Activated T-helper 17 cell treated with anti-CD3 and anti-CD28 coated beads, Interleukin-2, amount 50 U/mL, for 72 hours (primary cell): ENCODE measurements around the gene PDC. TPM values are rescaled to one million over a fixed set of nuclear protein-coding genes. Genes with fewer than 3 reads are reported as not detected.
A peak's percentile ranks its signal among the peaks of the same experiment; 100 is the strongest.

ENCODE experiments used
- ATAC-seq: fragments of 150-1000 bp; cut with Tn5 transposase; replicated peaks from 2 replicates; pipeline ENCODE4 v1.10.0; 2021; ENCODE audit warnings: mild to moderate bottlenecking, moderate library complexity
- H3K27ac Mint-ChIP-seq: one replicate; pipeline ENCODE4 v1.8.0; 2022; ENCODE audit warnings: mixed read lengths
- H3K27me3 Mint-ChIP-seq: one replicate; pipeline ENCODE4 v1.8.0; 2022; ENCODE audit warnings: mixed read lengths
- H3K36me3 Mint-ChIP-seq: one replicate; pipeline ENCODE4 v1.8.0; 2022; ENCODE audit warnings: low read depth, mild to moderate bottlenecking, mixed read lengths
- H3K4me1 Mint-ChIP-seq: one replicate; pipeline ENCODE4 v1.8.0; 2022; ENCODE audit warnings: mixed read lengths
- H3K4me3 Mint-ChIP-seq: one replicate; pipeline ENCODE4 v1.8.0; 2022; ENCODE audit warnings: mild to moderate bottlenecking, mixed read lengths
- H3K9me3 Mint-ChIP-seq: one replicate; pipeline ENCODE4 v1.8.0; 2022; ENCODE audit warnings: mixed read lengths
- total RNA-seq, 2 donors: library from RNA; stranded (reverse); gene quantifications; one replicate each; pipeline ENCODE4 v1.2.3, GENCODE V29; 2022

Gene PDC
- total RNA-seq = not detected

DNA sequence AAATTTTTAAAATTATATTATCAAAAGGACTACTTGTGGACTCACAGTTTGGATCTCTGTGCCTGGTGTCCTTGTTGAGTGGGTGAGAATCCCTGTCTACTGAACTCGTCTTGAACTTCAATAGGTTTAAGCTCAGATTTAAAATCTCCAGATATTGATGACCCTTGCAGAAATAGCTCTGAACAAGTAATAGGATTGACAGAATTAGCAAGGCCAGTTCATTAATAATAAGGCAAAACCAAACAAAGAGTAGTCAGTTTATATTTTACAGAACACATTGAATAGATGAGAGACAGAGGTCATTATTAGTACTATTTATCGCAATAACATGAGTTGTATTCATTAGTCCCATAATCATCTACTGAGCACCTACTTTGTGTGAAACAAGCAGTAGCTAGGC is at the start of gene PDC:
TSS of gene PDC (minus strand) at position 101 of the 400 bp plus-strand sequence. CDS start 11,655 bp downstream, outside the sequence.
- H3K36me3 Mint-ChIP-seq = no peaks in the 10 kb centered on the region
- H3K4me3 Mint-ChIP-seq = no peak within 1 kb of the TSS
- peaks cover 7% of the 10 kb centered on the region for H3K27me3 Mint-ChIP-seq
- no peaks in the 10 kb centered on the region for H3K9me3 Mint-ChIP-seq
- ATAC-seq = no peak
- H3K4me1 Mint-ChIP-seq = no peaks in the 10 kb centered on the region
- H3K27ac Mint-ChIP-seq = no peak within 1 kb of the TSS

DNA sequence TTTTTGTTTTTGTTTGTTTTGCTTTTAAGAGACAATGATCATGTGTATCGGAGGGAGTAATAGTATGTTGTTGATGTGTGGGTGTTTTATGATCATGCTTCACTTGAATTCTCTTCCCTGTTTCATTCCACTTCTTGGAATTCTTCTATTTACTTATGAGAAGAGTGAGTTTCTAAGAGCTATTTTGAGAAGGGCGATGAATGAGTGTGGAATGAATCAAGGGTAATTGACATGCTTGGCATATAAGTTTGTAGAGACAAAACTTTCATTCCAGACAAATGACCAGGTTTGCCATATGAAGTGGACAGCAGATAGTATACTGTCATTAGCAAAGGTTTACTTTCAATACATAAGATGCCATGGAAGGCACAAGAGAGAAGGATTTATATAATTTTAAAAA is 42.3 kb upstream of the PDC start:
- Mint-ChIP-seq H3K4me1 (no peaks in the 10 kb centered on the region), H3K9me3 (peaks cover 18% of the 10 kb centered on the region), H3K27ac (no peak overlapping the region), H3K4me3 (no peak overlapping the region), H3K36me3 (no peaks in the 10 kb centered on the region), H3K27me3 (no peaks in the 10 kb centered on the region)
- ATAC-seq = no peak

DNA sequence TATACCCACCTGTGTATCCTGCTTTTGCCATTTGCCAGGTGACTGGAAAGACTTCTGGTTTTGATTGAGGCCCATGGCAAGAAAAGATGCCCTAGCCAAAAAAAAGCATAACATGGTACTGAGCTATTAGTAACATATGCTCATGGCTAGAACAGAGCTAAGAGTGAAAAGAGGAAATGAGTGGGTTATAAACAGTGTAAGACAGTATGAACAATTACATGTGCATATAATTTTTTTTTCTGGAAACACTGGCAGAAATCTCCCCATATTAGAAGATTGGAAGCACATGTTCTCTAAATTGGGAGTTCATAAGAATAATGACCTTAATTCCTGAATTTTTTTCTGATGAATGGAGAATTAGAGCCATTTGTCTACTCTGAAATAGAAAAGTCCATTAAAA is 41.2 kb upstream of the PDC start:
- Mint-ChIP-seq H3K4me3 (no peak overlapping the region), H3K27ac (no peak overlapping the region), H3K27me3 (no peaks in the 10 kb centered on the region), H3K36me3 (no peaks in the 10 kb centered on the region), H3K4me1 (no peaks in the 10 kb centered on the region), H3K9me3 (peaks cover 12% of the 10 kb centered on the region)
- no peak for ATAC-seq

DNA sequence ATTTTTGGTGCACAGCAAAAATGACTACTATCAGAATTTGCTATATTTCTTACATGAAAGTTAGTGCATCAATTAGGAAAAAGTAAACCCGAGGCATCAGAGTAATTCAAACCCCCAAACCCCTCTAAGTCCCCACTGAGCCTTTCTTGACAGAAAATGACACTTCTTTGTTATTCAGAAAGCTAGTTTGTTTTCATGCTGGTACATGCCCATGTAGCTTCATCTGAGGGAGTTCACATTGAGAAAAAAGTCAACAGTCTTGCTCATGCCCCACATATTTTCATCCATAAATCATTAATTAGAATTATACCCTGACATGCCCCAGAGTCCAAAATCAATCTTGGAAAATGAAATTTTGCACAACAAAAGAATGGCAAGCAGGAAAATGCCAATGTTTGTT is 39.9 kb upstream of the PDC start:
- no peak overlapping the region for H3K4me3 Mint-ChIP-seq
- peaks cover 11% of the 10 kb centered on the region for H3K9me3 Mint-ChIP-seq
- no peaks in the 10 kb centered on the region for H3K27me3 Mint-ChIP-seq
- ATAC-seq = no peak
- no peaks in the 10 kb centered on the region for H3K36me3 Mint-ChIP-seq
- no peak overlapping the region for H3K27ac Mint-ChIP-seq
- no peaks in the 10 kb centered on the region for H3K4me1 Mint-ChIP-seq

DNA sequence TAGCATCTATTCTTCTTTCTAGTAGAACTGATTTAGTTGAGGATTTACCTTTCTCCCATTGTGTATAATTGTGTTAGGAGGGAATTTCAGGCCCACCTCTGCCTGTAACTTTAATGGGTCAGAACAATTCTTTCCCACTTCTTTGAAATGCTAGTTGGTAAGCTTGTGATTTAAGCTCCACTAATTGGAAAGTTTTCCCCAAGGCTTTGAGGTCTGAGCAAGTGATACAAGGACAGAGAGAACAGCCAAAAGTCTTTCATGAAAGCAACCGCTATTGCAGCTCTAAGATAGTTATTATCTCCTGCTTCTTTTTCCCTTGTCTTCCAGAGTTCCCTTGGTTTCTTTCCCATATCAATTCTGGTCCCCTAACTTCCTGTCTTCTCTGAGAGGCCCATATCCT is 38.7 kb upstream of the PDC start:
- ATAC-seq = no peak
- Mint-ChIP-seq H3K27ac (no peak overlapping the region), H3K4me3 (no peak overlapping the region), H3K36me3 (no peaks in the 10 kb centered on the region), H3K4me1 (no peaks in the 10 kb centered on the region), H3K27me3 (no peaks in the 10 kb centered on the region), H3K9me3 (no peaks in the 10 kb centered on the region)

DNA sequence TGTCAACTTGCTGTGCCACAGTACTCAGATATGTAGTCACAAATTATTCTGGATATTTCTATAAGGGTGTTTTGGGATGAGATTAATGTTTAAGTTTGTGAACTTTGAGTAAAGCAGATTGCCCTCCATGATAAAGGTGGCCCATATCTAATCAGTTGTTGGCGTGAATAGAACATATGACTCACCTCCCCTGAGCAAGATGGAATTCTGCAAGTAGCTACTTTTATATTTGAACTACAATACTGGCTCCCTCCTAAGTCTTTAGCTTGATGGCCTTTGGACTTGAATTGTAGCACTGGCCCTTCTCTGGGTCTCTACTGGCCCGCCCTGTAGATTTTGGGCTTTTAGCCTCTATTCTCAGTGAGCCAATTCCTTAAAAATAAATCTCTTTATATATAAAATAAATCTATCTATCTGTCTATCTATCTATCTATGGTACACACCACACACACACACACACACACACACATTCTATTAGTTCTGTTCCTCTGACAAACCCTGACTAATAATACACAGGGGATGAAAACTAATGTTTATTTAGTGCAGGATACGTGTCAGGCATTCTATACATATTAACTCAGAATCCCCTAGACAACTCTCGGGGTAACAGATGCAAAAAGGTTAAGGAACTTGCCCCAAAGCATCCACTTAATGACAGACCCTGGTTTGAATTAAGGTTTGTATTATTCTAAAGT is 37.9 kb upstream of the PDC start:
- Mint-ChIP-seq H3K4me3 (no peak overlapping the region), H3K36me3 (no peaks in the 10 kb centered on the region), H3K4me1 (no peaks in the 10 kb centered on the region), H3K9me3 (no peaks in the 10 kb centered on the region), H3K27ac (no peak overlapping the region), H3K27me3 (no peaks in the 10 kb centered on the region)
- no peak for ATAC-seq

DNA sequence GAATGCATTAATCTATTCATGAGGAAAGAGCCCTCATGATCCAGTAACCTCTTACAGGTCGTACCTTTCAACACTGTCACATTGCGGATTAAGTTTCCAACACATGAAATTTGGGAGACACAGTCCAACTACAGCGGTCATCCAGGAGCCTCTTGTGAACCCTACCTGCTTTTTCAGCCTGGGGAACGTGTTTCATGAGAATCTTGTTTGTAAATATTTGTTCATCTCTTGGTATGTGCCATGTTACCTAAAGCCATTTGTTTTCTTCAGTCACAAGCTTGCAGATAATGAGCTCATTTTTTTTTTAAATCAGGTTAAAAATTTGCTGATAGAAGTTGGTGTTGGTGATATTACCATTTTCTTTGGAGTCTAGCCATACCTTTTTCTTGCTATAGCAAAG is 37.2 kb upstream of the PDC start:
- Mint-ChIP-seq H3K27me3 (no peaks in the 10 kb centered on the region), H3K27ac (no peak overlapping the region), H3K4me1 (no peaks in the 10 kb centered on the region), H3K36me3 (no peaks in the 10 kb centered on the region), H3K4me3 (no peak overlapping the region), H3K9me3 (no peaks in the 10 kb centered on the region)
- no peak for ATAC-seq

DNA sequence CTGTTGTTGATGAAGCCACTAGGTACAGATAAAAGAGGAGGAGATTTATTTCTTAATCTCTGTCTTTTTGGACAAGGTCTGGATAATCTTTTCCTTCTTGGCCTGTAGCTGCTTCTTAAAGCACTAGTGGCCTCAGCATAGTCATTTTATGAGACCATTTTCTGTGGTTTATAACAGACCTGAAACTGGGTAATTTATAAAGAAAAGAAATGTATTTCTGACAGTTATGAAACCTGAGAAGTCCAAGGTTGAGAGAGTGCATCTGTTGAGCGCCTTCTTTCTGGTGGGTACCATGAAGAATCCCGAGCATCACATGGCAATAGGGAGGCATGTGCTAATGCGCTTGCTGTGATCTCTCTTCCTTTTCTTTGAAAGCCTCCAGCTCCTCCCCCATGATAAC is 36.7 kb upstream of the PDC start:
- H3K4me1 Mint-ChIP-seq = no peaks in the 10 kb centered on the region
- H3K36me3 Mint-ChIP-seq = no peaks in the 10 kb centered on the region
- ATAC-seq = no peak
- H3K27ac Mint-ChIP-seq = no peak overlapping the region
- no peaks in the 10 kb centered on the region for H3K9me3 Mint-ChIP-seq
- no peak overlapping the region for H3K4me3 Mint-ChIP-seq
- no peaks in the 10 kb centered on the region for H3K27me3 Mint-ChIP-seq

DNA sequence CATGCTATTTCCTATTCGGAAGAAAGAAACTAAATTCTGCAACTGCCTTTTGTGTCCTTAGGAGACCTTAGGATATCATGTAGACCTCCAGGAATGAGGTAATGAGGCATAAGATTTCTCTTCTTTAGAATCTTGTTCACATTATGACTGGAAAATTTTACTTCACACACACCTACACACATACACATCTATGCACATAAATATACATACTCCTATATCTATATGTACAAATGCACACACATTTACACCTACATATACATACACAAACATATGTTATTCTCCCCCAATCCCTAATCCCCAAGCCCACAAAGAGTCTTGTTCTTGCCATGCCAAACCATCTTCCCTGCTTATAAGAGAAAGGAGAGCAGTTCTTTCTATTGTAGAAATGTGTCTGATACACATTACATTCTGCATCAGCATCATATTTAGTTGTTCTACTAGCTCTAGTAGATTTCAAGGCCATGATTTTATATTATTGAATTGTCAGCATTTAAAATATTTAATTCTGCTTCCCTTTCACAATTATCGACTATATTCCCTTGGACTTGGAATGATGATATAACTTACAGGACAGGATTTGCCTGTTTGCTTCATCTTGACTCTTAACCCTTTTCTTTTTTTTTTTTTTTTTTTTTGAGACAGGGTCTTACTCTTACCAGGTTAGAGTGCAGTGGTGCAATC is 35.4 kb upstream of the PDC start:
- Mint-ChIP-seq H3K27me3 (no peaks in the 10 kb centered on the region), H3K4me3 (no peak overlapping the region), H3K36me3 (no peaks in the 10 kb centered on the region), H3K9me3 (no peaks in the 10 kb centered on the region), H3K27ac (no peak overlapping the region), H3K4me1 (no peaks in the 10 kb centered on the region)
- no peak for ATAC-seq

DNA sequence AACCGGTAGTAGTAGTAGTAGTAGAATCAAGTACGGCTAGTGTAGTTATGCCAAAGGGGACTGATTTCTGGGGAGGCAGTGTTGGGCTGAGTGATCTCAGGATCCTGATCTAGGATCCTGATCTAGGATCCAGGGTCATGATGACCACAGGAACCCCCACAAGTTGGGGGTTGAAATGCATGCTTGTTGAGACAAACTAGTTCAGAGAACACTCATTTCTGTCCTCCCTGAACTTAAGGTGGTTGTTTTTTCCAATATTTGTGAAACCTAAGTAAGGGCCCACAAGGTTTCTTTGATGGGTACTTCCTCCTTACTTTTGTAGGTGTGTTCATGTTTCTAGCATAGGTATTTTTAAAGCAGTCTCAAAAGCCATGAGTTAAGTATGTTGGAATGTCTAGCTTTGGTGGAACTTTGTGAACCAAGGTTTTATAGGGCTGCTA is 33.9 kb upstream of the PDC start:
- no peaks in the 10 kb centered on the region for H3K27me3 Mint-ChIP-seq
- H3K4me3 Mint-ChIP-seq = no peak overlapping the region
- no peaks in the 10 kb centered on the region for H3K9me3 Mint-ChIP-seq
- H3K27ac Mint-ChIP-seq = no peak overlapping the region
- H3K4me1 Mint-ChIP-seq = no peaks in the 10 kb centered on the region
- peak; percentile 39 for ATAC-seq
- no peaks in the 10 kb centered on the region for H3K36me3 Mint-ChIP-seq

DNA sequence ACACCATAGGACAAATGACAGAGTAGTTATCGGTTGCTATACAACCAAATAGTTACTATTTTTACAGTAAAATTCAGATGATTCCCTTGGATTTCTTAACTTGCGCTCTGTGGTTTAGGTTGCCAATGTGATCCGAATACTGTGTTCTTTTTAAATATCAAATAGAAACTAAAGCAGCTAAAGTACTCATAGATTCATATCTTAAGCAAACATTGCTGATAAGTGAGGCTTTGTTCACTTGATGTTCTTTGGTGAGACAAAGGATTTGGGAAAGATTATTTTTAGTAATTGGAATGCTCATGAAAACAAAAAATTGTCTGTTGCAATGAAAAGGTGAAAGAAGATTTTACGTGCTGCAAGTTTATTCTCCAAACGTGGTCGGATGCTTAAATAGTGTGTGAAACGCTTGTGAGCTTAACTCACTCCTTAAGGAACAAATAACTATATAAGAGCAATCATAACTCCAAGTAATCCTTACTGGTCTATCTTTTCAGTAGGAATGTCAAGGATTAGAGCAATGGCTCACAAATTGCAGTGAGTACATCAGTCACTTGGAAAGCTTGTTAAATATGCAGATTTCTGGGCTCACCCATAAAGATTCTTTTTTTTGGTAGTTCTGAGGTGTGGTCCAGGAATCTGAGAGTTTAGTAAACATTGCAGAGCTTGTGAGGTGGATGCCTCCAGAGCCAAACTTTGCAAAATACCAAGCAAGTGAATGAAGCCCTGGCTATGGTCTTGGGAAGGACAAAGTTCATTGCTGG is 31.8 kb upstream of the PDC start:
- H3K27me3 Mint-ChIP-seq = no peaks in the 10 kb centered on the region
- no peak for ATAC-seq
- H3K36me3 Mint-ChIP-seq = no peaks in the 10 kb centered on the region
- H3K27ac Mint-ChIP-seq = no peak overlapping the region
- H3K4me3 Mint-ChIP-seq = no peak overlapping the region
- H3K9me3 Mint-ChIP-seq = no peaks in the 10 kb centered on the region
- H3K4me1 Mint-ChIP-seq = no peaks in the 10 kb centered on the region

DNA sequence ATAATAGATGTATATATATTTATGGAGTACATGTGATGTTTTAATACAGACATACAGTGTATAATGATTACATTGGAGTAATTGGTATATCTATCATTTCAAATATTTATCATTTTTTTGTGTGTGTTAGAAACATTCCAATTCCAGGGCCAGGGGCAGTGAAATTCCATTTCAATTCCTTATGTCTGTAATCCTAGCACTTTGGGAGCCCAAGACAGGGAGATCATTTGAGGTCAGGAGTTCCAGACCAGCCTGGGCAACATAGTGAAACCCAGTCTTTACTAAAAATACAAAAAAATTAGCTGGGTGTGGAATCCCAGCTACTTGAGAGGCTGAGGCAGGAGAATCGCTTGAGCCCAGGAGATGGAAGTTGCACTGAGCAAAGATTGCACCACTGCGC is 30.4 kb upstream of the PDC start:
- no peaks in the 10 kb centered on the region for H3K4me1 Mint-ChIP-seq
- no peak overlapping the region for H3K4me3 Mint-ChIP-seq
- no peaks in the 10 kb centered on the region for H3K27me3 Mint-ChIP-seq
- no peaks in the 10 kb centered on the region for H3K36me3 Mint-ChIP-seq
- H3K27ac Mint-ChIP-seq = no peak overlapping the region
- H3K9me3 Mint-ChIP-seq = no peaks in the 10 kb centered on the region
- no peak for ATAC-seq

DNA sequence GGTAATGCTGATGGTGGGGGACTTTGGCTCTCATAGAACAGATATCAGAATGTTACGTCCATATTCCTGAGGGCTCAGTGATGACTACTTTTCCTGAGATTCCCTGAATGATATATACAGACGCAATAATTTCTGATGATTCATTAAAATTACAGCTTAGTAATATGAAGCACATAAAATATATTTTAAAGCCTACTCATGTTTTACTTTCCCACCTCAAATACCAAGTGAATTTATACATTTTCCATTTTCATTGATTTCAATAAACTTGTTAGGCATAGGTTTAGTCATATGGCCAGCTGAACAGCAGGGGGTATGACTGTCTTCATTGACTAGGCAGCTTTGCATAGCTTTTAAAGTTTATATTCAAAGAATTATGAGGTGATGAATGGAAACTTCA is 26.2 kb upstream of the PDC start:
- no peaks in the 10 kb centered on the region for H3K36me3 Mint-ChIP-seq
- no peaks in the 10 kb centered on the region for H3K4me1 Mint-ChIP-seq
- no peak for ATAC-seq
- H3K4me3 Mint-ChIP-seq = no peak overlapping the region
- H3K27ac Mint-ChIP-seq = no peak overlapping the region
- no peaks in the 10 kb centered on the region for H3K27me3 Mint-ChIP-seq
- H3K9me3 Mint-ChIP-seq = no peaks in the 10 kb centered on the region

DNA sequence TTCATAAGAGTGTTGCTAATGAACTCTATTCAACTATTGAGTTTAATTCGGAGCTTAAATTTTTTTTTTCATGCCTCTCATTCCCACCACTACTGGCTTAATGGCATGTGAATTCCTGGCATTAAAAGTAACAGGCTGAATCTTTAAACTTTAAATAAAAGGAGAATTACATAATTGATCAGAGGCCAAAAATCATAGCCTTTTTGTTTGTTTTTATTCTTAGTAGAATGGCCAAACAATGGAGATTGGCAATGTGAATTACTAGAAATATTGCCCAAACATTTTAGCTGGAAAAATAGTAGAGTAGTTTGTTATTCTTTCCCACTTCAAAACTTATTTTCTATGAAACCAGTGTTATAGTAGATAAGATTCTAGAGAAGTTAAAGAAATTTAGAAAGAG is 25.1 kb upstream of the PDC start:
- ATAC-seq = no peak
- Mint-ChIP-seq H3K36me3 (no peaks in the 10 kb centered on the region), H3K4me1 (no peaks in the 10 kb centered on the region), H3K27me3 (no peaks in the 10 kb centered on the region), H3K27ac (no peak overlapping the region), H3K4me3 (no peak overlapping the region), H3K9me3 (no peaks in the 10 kb centered on the region)

DNA sequence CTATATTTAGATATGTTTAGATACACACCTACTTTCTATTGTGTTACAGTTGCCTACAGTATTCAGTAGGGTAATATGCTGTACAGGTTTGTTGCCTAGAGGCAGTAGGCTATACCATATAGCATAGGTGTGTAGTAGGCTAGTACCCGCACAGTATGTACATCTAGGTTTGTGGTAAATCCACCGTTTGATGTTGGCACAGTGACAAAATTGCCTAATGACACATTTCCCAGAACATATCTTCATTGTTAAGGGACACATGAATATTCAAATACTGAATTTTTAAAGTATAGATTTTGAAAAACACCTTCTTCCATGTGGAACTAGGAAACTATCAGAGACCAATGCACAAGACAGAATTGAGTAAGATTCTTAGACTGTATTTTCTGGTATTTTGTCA is 22.6 kb upstream of the PDC start:
- Mint-ChIP-seq H3K36me3 (no peaks in the 10 kb centered on the region), H3K4me1 (no peaks in the 10 kb centered on the region), H3K27ac (no peak overlapping the region), H3K9me3 (no peaks in the 10 kb centered on the region), H3K4me3 (no peak overlapping the region), H3K27me3 (no peaks in the 10 kb centered on the region)
- no peak for ATAC-seq
